Cerebellar nuclear complex (tissue), 1 donor: ENCODE results near the gene WDR31.
"Not testable (repeated sequence)": the region's sequence is repeated elsewhere in the genome, so short reads cannot be mapped to it uniquely, and the experiment has no call there.

Experiments used
- DNase-seq, 2 experiments: peaks; one replicate each; lab custom pipeline; 2025; lab: John Stamatoyannopoulos, UW

WDR31 gene

GRCh38 chr9:113368982-113369854, 29.1 kb upstream of the WDR31 start:
- DNase-seq = no peak

GRCh38 chr9:113368348-113368981, 28.4 kb upstream of the WDR31 start:
- DNase-seq = no peak

- not testable (repeated sequence) for DNase-seq
Measured at GRCh38 chr9:113365652-113366051, 25.6 kb upstream of the WDR31 start.

- no peak for DNase-seq
Measured at GRCh38 chr9:113364951-113365350, 24.9 kb upstream of the WDR31 start.

DNA sequence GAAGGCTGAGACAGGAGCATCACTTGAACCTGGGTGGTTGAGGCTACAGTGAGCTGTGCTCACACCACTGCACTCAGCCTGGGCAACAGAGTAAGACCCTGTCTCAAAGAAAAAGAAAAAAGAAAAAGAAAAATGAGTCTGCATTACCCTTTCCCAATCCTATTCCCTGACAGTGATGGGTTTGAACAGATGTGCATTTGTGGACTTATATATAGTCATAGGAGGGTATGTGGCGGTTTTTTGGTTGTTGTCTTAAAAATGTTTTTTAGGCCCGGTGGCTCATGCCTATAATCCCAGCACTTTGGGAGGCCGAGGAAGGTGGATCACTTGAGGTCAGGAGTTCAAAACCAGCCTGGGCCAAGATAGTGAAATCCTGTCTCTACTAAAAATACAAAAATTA, 23.3 kb upstream of the WDR31 start:
- no peak for DNase-seq

DNA sequence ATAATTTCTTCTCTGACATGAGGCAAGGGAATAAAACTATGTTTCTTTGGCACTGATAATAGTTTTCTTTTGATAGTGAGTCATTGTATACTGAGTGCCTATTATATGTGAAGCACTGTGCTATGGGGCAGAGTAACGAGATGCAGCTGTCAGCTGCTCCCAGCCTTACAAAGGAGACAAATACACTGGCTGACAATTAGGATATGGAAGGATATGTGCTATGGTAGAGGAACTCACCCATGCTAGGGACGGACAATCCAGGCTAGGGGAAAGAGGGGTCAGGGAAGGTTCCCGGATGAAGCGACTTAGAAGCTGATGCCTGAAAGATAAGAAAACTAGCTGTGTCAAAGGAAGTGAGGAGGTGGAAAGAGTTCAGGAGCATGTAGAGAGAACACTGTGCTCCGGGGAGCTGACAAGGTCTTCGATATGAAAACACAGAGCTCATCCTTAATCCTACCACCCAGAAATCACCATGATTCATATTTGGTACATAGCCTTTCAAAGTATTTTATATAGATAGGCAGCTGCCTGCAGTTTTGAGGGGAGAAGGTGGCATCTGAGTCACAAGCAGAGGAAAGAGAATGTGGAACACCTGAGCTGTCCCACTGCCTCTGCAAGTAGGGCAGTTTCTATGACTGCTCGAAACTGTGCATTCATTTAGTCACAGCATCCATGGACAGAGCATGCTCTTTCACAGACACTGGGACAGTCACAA, 21.4 kb upstream of the WDR31 start:
- no peak for DNase-seq

DNA sequence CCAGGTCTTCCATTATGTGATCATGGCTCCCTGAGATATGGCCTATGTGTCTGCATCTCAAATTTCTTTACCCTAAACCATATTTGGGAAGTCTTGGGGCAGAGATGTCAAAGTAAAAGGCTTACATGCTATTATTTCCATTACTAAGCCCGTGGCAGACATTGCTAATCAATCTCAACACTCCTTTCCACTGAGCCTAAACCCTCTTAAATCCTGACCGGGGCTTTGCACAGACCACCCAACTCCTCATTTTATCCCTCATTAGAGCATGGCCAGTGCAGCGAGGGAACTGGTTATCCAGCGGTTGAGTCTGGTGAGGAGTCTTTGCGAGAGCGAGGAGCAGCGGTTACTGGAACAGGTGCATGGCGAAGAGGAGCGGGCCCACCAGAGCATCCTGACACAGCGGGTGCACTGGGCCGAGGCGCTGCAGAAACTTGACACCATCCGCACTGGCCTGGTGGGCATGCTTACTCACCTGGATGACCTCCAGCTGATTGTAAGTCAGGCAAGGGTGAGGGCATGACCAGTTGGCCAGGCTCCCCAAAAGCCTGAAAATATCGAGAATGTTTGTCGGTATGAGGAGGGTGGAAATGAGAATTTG, 20.3 kb upstream of the WDR31 start:
- no peak for DNase-seq

GRCh38 chr9:113359385-113359784, 19.3 kb upstream of the WDR31 start:
- no peak for DNase-seq

DNA sequence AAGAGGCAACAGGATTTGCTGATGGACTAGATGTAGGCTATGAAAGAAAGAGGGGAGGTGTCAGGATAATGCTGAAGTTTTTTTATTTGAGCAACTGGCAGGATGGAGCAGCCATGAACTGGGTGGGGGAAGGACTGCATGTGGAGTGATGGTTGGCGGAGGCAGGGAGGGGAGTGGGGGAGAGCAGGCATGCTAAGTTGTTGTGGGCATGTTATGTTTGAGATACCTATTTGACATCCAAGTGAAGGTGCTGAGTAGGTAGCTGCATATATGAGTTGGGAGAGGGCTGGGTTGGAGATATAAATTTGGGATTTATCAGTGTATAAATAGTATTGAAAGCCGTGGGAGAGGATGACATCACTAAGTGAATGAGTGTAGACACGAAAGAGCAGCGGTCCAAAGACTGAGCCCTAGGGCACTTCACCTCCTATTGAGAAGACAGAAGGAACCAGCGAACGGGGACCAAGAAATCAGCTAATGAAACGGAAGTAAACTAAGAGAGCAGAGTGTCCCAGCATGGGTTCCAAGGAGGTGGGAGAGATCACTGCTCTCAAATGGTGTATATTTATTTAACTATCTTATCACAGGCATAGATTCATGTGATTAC, 16.7 kb upstream of the WDR31 start:
- DNase-seq = no peak

GRCh38 chr9:113355040-113355596, 15.0 kb upstream of the WDR31 start:
- DNase-seq = no peak

DNA sequence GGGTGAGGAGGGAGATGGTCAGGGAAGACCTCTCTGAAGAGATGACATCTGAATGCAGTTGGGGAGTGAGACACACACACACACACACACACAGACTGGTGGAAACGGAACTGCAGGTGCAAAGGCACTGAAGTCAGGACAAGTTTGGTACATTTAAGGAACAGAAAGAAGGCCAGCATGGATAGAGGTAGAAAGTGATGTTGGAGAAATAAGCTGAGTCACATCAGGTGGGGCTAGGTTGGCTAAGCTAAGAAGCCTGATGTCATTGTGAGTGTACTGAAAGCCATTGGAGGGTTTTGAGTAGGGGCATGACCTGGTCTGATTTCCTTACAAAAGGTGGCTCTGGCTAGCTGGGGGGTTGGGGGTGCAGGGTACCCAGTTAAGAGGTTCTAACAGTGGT, 12.3 kb upstream of the WDR31 start:
- DNase-seq = no peak

- DNase-seq = no peak
Measured at GRCh38 chr9:113352006-113352405, 11.9 kb upstream of the WDR31 start.

GRCh38 chr9:113350937-113351336, 10.9 kb upstream of the WDR31 start:
- no peak for DNase-seq

DNA sequence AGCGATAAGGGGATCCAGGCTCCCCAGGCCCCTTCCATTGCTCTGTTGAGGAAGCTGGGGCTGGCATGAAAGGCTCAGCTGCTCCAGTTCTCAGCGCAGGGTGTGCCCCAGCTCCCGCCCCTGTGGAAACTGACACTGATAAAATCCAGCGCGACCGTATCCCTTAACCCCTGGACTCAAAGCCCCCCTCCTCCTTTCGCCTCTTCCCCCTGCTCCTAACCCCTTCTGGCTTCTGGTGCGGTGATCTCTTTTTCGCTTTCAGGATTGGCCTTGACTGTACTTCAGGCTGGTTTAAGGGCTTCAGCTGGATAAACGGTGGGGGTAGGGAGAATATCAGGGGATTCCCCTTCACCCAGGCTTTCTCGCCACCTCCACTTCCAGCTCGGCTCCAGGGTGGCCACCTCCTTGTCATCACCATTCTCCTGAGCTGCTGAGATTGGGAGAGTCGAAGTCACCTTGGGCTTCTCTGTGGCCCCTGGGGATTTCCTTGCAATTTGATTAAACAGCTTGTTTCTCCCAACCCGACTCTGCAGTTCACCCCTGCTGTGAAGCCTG, 10.1 kb upstream of the WDR31 start:
- no peak for DNase-seq

DNA sequence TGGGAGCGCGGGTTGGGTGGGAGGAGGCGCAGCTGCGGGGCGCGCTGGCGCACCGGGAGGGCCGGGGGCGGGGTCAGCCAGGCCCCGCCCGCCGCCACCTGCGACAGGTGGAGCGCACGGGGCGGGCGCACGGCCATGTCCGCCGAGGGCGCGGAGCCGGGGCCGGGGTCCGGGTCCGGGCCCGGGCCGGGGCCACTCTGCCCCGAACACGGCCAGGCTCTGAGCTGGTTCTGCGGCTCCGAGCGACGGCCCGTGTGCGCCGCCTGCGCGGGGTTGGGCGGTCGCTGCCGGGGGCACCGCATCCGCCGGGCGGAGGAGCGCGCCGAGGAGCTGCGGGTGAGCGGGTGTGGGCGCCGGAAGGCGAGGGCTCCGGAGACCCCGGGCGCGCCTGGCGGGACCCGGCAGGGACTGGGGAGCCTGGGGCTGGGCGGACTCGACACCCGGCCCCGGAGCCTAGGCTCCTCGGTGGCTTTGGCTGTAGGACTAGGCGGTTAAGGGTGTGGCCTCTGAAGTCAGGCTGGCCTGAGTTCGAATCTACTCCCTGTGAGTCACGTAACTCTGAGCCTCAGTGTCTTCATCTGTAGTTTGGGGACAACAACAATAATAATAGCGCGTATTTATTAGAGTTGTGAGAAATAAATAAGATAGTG, 9.5 kb upstream of the WDR31 start, which contains the start of gene BSPRY:
TSS of gene BSPRY (plus strand) at position 97 of the 650 bp plus-strand sequence. CDS start at position 136, 39 bp downstream.
- no peak for DNase-seq

DNA sequence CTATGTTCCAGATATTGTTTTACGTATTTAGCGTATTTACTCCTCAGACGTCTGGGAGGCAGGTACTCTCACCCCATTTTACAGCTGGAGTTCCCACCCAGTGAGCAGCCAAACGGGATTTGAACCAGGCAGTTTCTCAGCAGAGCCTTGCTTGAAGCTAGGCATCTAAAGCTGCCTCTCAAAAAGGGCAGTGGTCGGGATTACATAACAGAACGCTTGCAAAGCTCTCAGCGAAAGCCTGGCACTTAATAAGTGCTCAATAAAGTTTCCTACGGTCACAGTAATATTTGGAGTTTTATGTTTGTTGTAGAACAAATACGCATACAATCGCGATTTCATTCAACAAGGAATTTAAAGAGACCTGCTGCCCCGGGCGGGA, 9.0 kb upstream of the WDR31 start:
- no peak for DNase-seq

DNA sequence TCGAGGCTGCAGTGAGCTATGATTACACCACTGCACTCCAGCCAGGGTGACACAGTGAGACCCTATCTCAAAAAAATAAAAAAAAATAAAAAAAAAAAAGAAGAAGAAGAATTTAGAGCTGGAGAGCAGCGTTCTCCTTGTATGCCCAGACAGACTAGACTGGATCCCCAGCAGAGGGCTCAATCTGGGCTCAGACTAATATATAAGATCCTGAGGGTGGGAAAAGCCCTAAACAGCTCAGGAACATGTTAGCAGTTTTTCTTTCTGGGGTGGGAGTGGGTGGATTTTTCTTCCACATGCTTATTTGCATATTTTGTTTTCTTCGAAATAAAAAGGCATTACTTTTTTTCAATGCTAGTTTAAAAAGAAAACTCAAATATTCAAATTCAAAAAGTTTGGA, 8.4 kb upstream of the WDR31 start:
- no peak for DNase-seq

DNA sequence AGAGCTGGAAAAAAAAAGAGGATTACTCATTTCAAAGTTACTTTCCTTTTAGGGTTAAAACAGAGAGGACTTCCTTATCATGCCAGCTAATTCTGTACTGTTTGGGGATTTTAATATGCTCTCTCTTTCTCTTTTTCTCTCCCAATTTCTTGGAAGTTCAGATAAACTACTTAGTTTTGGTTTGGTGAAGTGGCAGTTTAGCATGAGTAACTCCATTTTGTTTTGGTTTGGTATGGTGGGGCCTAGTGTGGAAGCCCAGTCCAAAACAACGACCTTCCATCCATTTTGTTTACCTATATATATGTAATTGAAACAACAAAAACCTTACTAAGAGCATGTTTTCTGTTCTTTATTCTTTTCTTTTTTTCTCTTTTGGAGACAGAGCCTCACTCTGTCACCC, 5.6 kb upstream of the WDR31 start:
- no peak for DNase-seq

- no peak for DNase-seq
Measured at GRCh38 chr9:113345190-113345589, 5.1 kb upstream of the WDR31 start.

- DNase-seq = no peak
Measured at GRCh38 chr9:113343732-113344231, 3.7 kb upstream of the WDR31 start.
